Activated CD4-positive, alpha-beta T cell treated with anti-CD3 and anti-CD28 coated beads for 36 hours (primary cell): Measurements from ENCODE around the gene SYNJ1. TPM values are rescaled to one million over a fixed set of nuclear protein-coding genes. Genes with fewer than 3 reads are reported as not detected.
A peak's percentile ranks its signal among the peaks of the same experiment; 100 is the strongest.

Source experiments
- ATAC-seq: fragments of 200-7000 bp; cut with Tn5 transposase; one replicate; pipeline ENCODE4 v1.10.0; 2021; ENCODE audit warnings: mild to moderate bottlenecking, moderate library complexity
- CTCF ChIA-PET: fragments of 350-600 bp; sonication (Branson Sonifier 250); formaldehyde crosslinking; loops from one replicate; lab custom pipeline; 2021; ENCODE audit warnings: antibody characterized with exemption; lab: Charles Lee
- POLR2A ChIA-PET: fragments of 350-600 bp; sonication (Branson Sonifier 250); formaldehyde crosslinking; loops from one replicate; lab custom pipeline; 2021; ENCODE audit warnings: antibody characterized with exemption, inconsistent platforms; lab: Charles Lee
- DNase-seq: peaks from one replicate; pipeline ENCODE4 v3.0.0-alpha.2; 2020
- H3K27ac Mint-ChIP-seq: one replicate; pipeline ENCODE4 v1.8.0; 2021; ENCODE audit warnings: mixed read lengths
- H3K27me3 Mint-ChIP-seq: one replicate; pipeline ENCODE4 v1.8.0; 2021; ENCODE audit warnings: mixed read lengths
- H3K36me3 Mint-ChIP-seq: one replicate; pipeline ENCODE4 v1.8.0; 2021; ENCODE audit warnings: low read depth, mixed read lengths
- H3K4me1 Mint-ChIP-seq: one replicate; pipeline ENCODE4 v1.8.0; 2021; ENCODE audit warnings: mixed read lengths
- H3K4me3 Mint-ChIP-seq: one replicate; pipeline ENCODE4 v1.8.0; 2021; ENCODE audit warnings: mild to moderate bottlenecking, moderate library complexity, mixed read lengths
- H3K9me3 Mint-ChIP-seq: one replicate; pipeline ENCODE4 v1.8.0; 2021; ENCODE audit warnings: low read depth, mixed read lengths
- intact Hi-C, 2 experiments: fragments of 100-400 bp; cut with DNase I in 1 of 2; cut with micrococcal nuclease in 1 of 2; formaldehyde crosslinking; loops; one replicate each; pipeline versions ENCODE4 v1.14.2 to v1.15.1; 2022 to 2024; cut with DNase I, micrococcal nuclease
- total RNA-seq, 2 experiments: library from RNA; stranded (reverse); gene quantifications; one replicate each; pipeline ENCODE4 v1.2.3, GENCODE V29; 2021

Gene SYNJ1
- total RNA-seq, 2 experiments from 2014 or later: 6.3 to 10.5 TPM

DNA sequence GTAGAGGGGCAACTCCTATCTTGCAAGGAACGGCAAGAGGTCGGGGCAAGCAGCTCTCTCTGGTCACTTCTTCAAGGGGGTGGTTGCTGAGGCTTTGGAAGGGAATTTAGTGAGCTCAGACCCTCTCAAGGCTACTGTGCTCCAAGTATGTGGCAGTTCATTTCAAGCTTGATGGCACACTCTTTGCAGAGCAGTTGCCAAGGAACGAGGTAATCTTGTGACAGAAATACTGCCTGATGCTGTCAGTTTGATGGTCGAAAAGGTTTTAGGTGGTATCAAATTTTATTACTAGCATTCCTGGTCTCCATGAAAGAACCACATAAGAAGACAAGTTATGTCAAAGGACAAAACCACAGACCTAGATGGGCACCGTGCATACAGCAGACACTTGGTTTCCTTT is 128.7 kb downstream of the SYNJ1 start:
- ATAC-seq: no peak
- Mint-ChIP-seq H3K9me3 (no peaks in the 10 kb centered on the region), H3K27me3 (no peaks in the 10 kb centered on the region), H3K4me1 (peaks cover 12% of the 10 kb centered on the region), H3K4me3 (no peak overlapping the region), H3K36me3 (peaks cover 36% of the 10 kb centered on the region), H3K27ac (no peak overlapping the region)
- ChIA-PET CTCF (interaction anchor here (0.7 to 4.8 kb wide), 8 partner anchors 11 to 194 kb away, joined by 3 to 106 read pairs (median 4); no protein-coding TSS in a partner anchor), POLR2A (interaction anchor here (0.6 kb wide), 1 partner anchor 301 kb away, joined by 3 read pairs; no protein-coding TSS in a partner anchor)
- DNase-seq: no peak
- intact Hi-C loops: no loop called here

DNA sequence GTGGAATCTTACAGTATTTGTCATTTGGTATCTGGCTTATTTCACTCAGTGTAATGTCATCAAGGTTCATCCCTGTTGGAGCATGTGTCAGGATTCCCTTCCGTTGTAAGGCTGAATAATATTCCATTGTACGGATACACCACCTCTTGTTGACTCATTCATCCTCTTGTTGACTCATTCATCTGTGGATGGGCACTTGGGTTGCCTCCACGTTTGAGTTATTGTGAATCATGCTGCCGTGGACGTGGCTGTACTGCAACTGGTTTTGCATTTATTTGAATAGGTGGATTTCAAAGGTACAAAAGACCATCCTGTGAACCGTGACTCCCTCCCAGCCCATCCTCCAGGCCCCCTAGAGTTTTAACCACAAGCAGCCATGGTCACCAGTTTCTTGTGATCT is 130.6 kb downstream of the SYNJ1 start:
- H3K4me3 Mint-ChIP-seq: no peak overlapping the region
- no peaks in the 10 kb centered on the region for H3K9me3 Mint-ChIP-seq
- DNase-seq (peak; percentile 39), ATAC-seq (peak; percentile 50)
- ChIA-PET POLR2A (no interaction called here), CTCF (interaction anchor here (0.8 to 2.2 kb wide), 2 partner anchors 10 to 194 kb away, joined by 3 to 13 read pairs; no protein-coding TSS in a partner anchor)
- intact Hi-C loops: no loop called here
- H3K4me1 Mint-ChIP-seq: peaks cover 12% of the 10 kb centered on the region
- no peaks in the 10 kb centered on the region for H3K27me3 Mint-ChIP-seq
- H3K27ac Mint-ChIP-seq: peak overlapping the region; percentile 71
- H3K36me3 Mint-ChIP-seq: peaks cover 21% of the 10 kb centered on the region

DNA sequence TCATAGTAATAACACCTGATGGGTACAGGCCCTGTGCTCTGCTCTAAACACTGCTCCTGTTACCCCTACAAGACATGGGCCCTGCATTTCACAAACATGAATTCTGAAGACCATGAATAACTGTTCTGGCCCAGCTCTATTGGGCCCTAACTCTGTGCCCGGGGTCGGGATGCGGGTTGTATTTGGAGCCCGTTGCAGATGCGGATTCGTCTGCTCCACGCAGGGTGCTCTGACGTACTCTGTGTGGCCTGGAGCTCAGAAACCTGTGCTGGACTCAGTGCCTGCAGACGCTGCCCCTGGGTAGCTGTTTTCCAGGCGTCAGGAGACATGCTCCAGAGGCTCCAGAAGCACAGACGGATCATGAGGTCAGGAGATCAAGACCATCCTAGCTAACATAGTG is 132.4 kb downstream of the SYNJ1 start:
- no peaks in the 10 kb centered on the region for H3K9me3 Mint-ChIP-seq
- no peak overlapping the region for H3K4me3 Mint-ChIP-seq
- intact Hi-C loops: no loop called here
- no peak overlapping the region for H3K27ac Mint-ChIP-seq
- ChIA-PET CTCF (interaction anchor here (1.2 to 2.2 kb wide), 3 partner anchors 9 to 193 kb away, joined by 4 to 13 read pairs (median 4); no protein-coding TSS in a partner anchor), POLR2A (no interaction called here)
- ATAC-seq (no peak), DNase-seq (no peak)
- H3K36me3 Mint-ChIP-seq: peaks cover 16% of the 10 kb centered on the region
- H3K4me1 Mint-ChIP-seq: peaks cover 12% of the 10 kb centered on the region
- no peaks in the 10 kb centered on the region for H3K27me3 Mint-ChIP-seq

DNA sequence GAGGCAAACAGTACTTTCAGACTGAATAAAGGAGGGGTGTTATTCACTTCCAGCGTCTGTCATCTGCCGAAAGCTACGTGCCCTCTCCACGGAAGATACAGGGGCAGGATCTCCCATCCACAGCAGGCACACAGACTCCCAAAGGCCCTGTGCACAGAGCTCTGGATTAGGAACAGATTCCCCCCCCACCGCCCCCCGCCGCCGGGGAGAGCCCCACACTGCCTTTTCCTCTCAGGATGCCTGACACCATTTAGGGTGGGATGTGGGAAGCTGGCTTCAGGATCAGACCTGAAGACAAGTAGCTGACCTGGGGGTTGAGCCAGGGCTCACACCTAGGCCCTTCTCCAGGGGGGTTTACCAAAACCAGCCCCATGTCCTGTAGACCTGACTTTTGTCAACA is 134.1 kb downstream of the SYNJ1 start:
- intact Hi-C loops: no loop called here
- Mint-ChIP-seq H3K36me3 (peaks cover 7% of the 10 kb centered on the region), H3K4me3 (no peak overlapping the region), H3K27ac (no peak overlapping the region), H3K9me3 (no peaks in the 10 kb centered on the region), H3K4me1 (peaks cover 12% of the 10 kb centered on the region), H3K27me3 (no peaks in the 10 kb centered on the region)
- ATAC-seq: no peak
- DNase-seq: no peak
- ChIA-PET CTCF (interaction anchor here (0.8 to 0.9 kb wide), 2 partner anchors 11 to 190 kb away, joined by 3 read pairs; no protein-coding TSS in a partner anchor), POLR2A (no interaction called here)

DNA sequence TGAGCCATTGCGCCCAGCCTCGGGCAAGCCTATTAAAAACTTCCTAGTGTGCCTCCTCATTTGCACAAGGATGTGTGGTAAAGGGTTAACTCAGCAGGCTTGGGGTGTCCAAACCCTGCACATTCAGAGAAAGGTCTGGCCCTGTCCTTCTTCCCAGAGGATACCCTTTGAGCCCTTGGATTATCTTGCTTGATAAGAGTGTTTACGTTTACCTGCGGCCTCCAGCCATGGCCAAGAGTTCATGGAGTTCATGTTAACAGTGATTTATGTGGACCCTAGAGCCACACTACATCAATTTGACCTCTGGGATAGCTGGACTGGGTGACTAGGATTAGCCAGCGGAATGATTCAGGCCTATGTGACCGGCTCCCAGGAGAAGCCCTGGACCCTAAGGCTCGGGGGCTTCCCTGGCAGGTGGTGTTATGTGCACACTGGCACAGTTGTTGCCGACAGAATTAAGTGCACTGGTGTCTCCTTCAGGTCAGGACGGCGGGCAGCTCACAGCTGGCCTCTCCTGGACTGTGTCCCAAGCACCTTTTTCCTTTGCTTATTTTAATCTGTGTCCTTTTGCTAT is 134.8 kb downstream of the SYNJ1 start:
- no peak for ATAC-seq
- no peak overlapping the region for H3K27ac Mint-ChIP-seq
- H3K4me3 Mint-ChIP-seq: no peak overlapping the region
- peaks cover 12% of the 10 kb centered on the region for H3K4me1 Mint-ChIP-seq
- intact Hi-C loops: no loop called here
- H3K9me3 Mint-ChIP-seq: no peaks in the 10 kb centered on the region
- no peak for DNase-seq
- peaks cover 7% of the 10 kb centered on the region for H3K36me3 Mint-ChIP-seq
- ChIA-PET CTCF (interaction anchor here (0.8 to 0.9 kb wide), 2 partner anchors 12 to 190 kb away, joined by 3 read pairs; no protein-coding TSS in a partner anchor), POLR2A (no interaction called here)
- no peaks in the 10 kb centered on the region for H3K27me3 Mint-ChIP-seq

DNA sequence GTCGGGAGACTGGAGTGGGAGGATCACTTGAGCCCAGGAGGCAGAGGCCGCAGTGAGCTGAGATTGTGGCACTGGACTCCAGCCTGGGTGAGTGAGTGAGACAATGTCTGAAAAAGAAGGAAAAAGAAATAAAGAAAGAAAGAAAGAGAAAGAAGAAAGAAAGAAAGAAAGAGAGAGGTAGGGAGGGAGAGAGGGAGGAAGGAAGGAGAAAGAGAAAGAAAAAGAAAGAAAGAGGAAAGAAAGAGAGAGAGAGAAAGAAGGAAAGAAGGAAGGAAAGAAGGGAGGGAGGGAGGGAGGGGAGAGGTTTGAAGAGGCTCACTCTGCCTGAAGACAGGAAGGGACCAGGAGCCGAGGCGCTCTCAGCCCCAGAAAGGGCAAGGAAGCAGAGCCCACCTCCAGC is 137.7 kb downstream of the SYNJ1 start:
- no peak for ATAC-seq
- Mint-ChIP-seq H3K9me3 (no peaks in the 10 kb centered on the region), H3K4me3 (no peak overlapping the region), H3K4me1 (no peaks in the 10 kb centered on the region), H3K27me3 (no peaks in the 10 kb centered on the region), H3K27ac (no peak overlapping the region), H3K36me3 (no peaks in the 10 kb centered on the region)
- ChIA-PET CTCF (interaction anchor here (1.2 kb wide), 2 partner anchors 11 to 186 kb away, joined by 5 read pairs; no protein-coding TSS in a partner anchor), POLR2A (no interaction called here)
- intact Hi-C loops: no loop called here
- no peak for DNase-seq

DNA sequence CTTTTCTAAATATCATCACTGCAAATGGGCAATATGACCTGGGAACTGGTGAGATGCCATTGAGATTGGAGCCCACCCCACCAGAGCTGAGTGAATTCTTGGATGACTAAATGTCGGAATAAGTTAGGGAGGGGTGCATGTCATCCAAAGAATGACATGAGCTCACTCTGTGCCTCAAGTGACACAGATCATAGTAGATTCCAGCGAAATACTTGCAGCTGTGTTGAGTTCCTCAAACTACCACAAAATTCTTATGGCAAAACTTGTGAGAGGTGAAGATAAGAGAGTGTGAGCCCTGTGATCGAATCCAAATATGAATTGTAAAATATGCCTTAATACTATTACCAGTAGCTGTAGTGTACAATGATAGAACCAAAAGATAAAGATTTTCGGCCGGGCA is 140.2 kb downstream of the SYNJ1 start:
- Mint-ChIP-seq H3K9me3 (no peaks in the 10 kb centered on the region), H3K36me3 (no peaks in the 10 kb centered on the region), H3K27me3 (no peaks in the 10 kb centered on the region), H3K4me3 (no peak overlapping the region), H3K27ac (no peak overlapping the region), H3K4me1 (no peaks in the 10 kb centered on the region)
- ATAC-seq (no peak), DNase-seq (no peak)
- intact Hi-C loops: loop anchor here in 1 of 2 experiments (10.0 kb wide), 1 partner anchor 713 kb away; the partner anchor contains the start of gene HUNK
- CTCF ChIA-PET: interaction anchor here (0.6 to 2.6 kb wide), 3 partner anchors 10 to 68 kb away, joined by 3 to 20 read pairs (median 6); no protein-coding TSS in a partner anchor
- POLR2A ChIA-PET: no interaction called here

DNA sequence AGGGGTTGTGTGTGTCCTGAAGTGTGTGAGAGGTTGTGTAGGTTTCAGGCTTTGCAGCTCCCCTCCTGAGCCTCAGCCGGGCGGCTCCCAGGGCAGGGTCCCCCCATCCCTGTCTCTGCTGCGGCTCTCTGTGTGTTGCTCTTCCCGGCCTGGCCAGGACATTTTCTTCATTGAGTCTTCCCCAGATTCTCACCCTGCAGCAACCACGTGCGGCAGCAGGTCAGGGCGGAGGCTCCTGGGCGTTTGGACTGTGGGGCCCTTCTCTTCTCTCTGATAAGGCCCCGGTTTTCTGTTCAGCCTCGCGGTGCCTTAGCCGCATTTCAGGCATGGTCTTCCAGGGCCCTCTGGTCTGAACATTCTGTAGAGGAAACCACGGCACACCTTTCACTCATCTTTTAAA is 140.7 kb downstream of the SYNJ1 start:
- intact Hi-C loops: loop anchor here in 1 of 2 experiments (10.0 kb wide), 1 partner anchor 712 kb away; the partner anchor contains the start of gene HUNK
- ChIA-PET CTCF (interaction anchor here (0.6 to 2.6 kb wide), 3 partner anchors 9 to 68 kb away, joined by 3 to 20 read pairs (median 6); no protein-coding TSS in a partner anchor), POLR2A (no interaction called here)
- DNase-seq (no peak), ATAC-seq (no peak)
- Mint-ChIP-seq H3K4me3 (no peak overlapping the region), H3K27ac (no peak overlapping the region), H3K36me3 (no peaks in the 10 kb centered on the region), H3K27me3 (no peaks in the 10 kb centered on the region), H3K4me1 (no peaks in the 10 kb centered on the region), H3K9me3 (no peaks in the 10 kb centered on the region)

DNA sequence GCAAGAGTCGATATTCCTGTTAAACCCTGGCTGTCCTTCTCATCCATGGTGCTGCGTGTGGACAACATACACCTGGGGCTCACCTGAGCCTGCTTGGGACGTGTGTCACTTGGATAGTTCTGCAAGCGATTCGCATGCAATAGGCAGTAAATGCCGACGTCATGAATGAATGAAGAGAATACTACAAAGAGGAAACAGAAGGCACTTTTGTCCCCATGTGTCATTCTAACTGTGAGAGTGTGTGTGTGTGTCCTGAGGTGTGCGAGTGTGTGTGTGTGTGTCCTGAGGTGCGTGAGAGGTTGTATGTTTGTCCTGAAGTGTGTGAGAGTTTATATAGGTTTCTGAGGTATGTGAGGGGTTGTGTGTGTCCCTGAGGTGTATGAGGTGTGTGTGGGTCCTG is 141.8 kb downstream of the SYNJ1 start:
- Mint-ChIP-seq H3K27me3 (no peaks in the 10 kb centered on the region), H3K4me3 (no peak overlapping the region), H3K4me1 (no peaks in the 10 kb centered on the region), H3K9me3 (no peaks in the 10 kb centered on the region), H3K27ac (no peak overlapping the region), H3K36me3 (no peaks in the 10 kb centered on the region)
- intact Hi-C loops: loop anchor here in 1 of 2 experiments (10.0 kb wide), 1 partner anchor 711 kb away; the partner anchor contains the start of gene HUNK
- ChIA-PET POLR2A (no interaction called here), CTCF (no interaction called here)
- DNase-seq (no peak), ATAC-seq (no peak)

DNA sequence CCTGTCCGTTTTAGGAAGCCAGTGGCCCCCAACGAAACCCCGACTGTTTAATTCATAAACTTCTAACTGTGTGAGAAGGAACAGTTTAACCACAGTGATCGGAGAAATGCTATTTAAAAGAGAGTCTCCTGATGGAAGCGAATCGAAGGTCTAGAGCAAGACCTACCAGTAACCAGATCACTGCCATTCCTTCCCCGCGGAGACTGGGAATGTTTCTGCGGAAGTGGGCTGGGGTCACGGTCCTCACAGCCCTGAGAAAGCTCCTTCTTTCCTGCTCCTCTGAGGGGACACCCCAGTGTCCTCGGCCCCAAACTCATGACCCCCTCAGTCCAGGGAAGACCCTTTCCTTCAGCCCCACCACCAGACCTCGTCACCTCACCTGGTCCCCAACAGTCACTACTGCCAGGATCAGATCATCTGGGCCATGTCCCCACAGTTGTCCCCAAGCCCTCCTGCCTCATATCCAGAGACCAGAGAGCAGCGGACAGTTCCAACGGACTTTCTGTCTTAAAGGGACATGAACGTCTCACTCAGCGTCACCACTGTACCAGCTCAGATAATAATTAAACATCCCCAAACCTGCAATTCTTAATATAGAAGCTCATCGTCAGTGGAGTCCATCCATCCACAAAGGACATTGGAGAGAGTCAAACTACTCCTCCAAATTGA is 142.6 kb downstream of the SYNJ1 start, which contains the start of gene TCP10L:
TSS of gene TCP10L (minus strand) at position 482 of the 669 bp plus-strand sequence. CDS start 1,219 bp downstream, outside the sequence.
- no peak for DNase-seq
- CTCF ChIA-PET: no interaction called here
- H3K4me1 Mint-ChIP-seq: no peaks in the 10 kb centered on the region
- H3K36me3 Mint-ChIP-seq: no peaks in the 10 kb centered on the region
- H3K27me3 Mint-ChIP-seq: no peaks in the 10 kb centered on the region
- POLR2A ChIA-PET: no interaction called here
- H3K27ac Mint-ChIP-seq: no peak within 1 kb of the TSS
- H3K9me3 Mint-ChIP-seq: no peaks in the 10 kb centered on the region
- H3K4me3 Mint-ChIP-seq: no peak within 1 kb of the TSS
- intact Hi-C loops: loop anchor here in 1 of 2 experiments (10.0 kb wide), 1 partner anchor 710 kb away; the partner anchor contains the start of gene HUNK
- no peak for ATAC-seq

DNA sequence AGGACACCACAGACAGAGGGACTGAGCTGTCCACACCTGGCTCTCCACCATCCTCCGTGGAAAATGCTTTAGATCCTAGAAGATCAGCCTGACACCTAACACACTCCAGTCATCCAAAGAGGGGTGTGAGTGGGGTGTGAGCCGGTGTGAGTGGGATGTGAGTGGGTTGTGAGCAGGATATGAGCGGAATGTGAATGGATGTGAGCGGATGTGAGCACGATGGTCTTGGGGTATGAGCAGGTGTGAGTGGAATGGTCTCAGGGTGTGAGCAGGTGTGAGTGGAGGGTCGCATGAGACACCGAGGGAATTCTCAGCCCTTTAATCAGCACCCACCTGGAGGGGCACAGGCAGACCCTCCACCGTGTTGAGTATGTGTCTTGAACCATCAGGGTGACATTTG is 143.3 kb downstream of the SYNJ1 start:
- no peak overlapping the region for H3K27ac Mint-ChIP-seq
- intact Hi-C loops: loop anchor here in 1 of 2 experiments (10.0 kb wide), 1 partner anchor 710 kb away; the partner anchor contains the start of gene HUNK
- H3K4me3 Mint-ChIP-seq: no peak overlapping the region
- no peaks in the 10 kb centered on the region for H3K27me3 Mint-ChIP-seq
- no peak for DNase-seq
- no peaks in the 10 kb centered on the region for H3K9me3 Mint-ChIP-seq
- ChIA-PET POLR2A (no interaction called here), CTCF (no interaction called here)
- no peaks in the 10 kb centered on the region for H3K4me1 Mint-ChIP-seq
- H3K36me3 Mint-ChIP-seq: no peaks in the 10 kb centered on the region
- ATAC-seq: no peak
